CD4-positive, alpha-beta T cell treated with Interferon gamma for 1 hour (primary cell): Measurements from ENCODE around the gene ITGAX.
"Not testable (repeated sequence)": the region's sequence is repeated elsewhere in the genome, so short reads cannot be mapped to it uniquely, and the experiment has no call there.

Experiments used
- DNase-seq: peaks from one replicate; pipeline ENCODE4 v3.0.0-alpha.2; 2020

The ITGAX gene

GRCh38 chr16:31412750-31413149 is 57.8 kb downstream of the ITGAX start:
- no peak for DNase-seq

- no peak for DNase-seq
Measured at GRCh38 chr16:31413381-31413780, 58.4 kb downstream of the ITGAX start.

GRCh38 chr16:31413943-31414342 is 59.0 kb downstream of the ITGAX start:
- DNase-seq, result no peak

- DNase-seq, result peak; percentile 9
Measured at GRCh38 chr16:31414706-31415105, 59.7 kb downstream of the ITGAX start.

- DNase-seq, result no peak
Measured at GRCh38 chr16:31416371-31416770, 61.4 kb downstream of the ITGAX start.

- DNase-seq, result not testable (repeated sequence)
Measured at GRCh38 chr16:31417036-31417435, 62.1 kb downstream of the ITGAX start.

- DNase-seq, result no peak
Measured at GRCh38 chr16:31417916-31418315, 62.9 kb downstream of the ITGAX start.

- no peak for DNase-seq
Measured at GRCh38 chr16:31420037-31420436, 65.1 kb downstream of the ITGAX start.

GRCh38 chr16:31421587-31421986 is 66.6 kb downstream of the ITGAX start:
- peak; percentile 34 for DNase-seq

GRCh38 chr16:31423241-31423640 is 68.3 kb downstream of the ITGAX start:
- no peak for DNase-seq

- no peak for DNase-seq
Measured at GRCh38 chr16:31423801-31424200, 68.8 kb downstream of the ITGAX start.

GRCh38 chr16:31427441-31428278 is 72.7 kb downstream of the ITGAX start:
- peak; percentile 78 for DNase-seq

- DNase-seq, result no peak
Measured at GRCh38 chr16:31428279-31428597, 73.3 kb downstream of the ITGAX start, which contains the start of gene COX6A2. TSS of gene COX6A2 (minus strand) at chr16:31428360. CDS start at chr16:31428325, 35 bp downstream.

GRCh38 chr16:31428638-31429247 is 73.8 kb downstream of the ITGAX start:
- DNase-seq, result no peak

- DNase-seq, result no peak
Measured at GRCh38 chr16:31429314-31429713, 74.3 kb downstream of the ITGAX start.

GRCh38 chr16:31429796-31430195 is 74.8 kb downstream of the ITGAX start:
- no peak for DNase-seq

- no peak for DNase-seq
Measured at GRCh38 chr16:31430380-31431052, 75.5 kb downstream of the ITGAX start.
